Measurements from ENCODE around the gene APOO.

The APOO gene

DNA sequence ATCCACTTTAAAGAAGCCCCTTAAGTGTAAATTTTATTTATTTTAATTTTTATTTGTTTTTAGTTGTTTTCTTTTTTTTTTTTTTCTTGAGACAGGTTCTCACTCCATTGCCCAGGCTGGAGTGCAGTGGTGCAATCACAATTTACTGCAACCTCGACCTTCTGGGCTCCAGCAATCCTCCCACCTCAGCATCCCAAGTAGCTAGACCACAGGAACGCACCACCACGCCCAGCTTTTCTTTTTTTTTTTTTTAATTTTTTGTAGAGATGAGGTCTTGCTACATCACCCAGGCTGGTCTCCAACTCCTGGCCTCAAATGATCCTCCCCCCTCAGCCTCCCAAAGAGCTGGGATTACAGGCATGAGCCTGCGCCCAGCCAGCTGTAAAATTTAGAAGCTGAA, 118.8 kb downstream of the APOO start:
- no peak for DNase-seq (ENCODE audit: low read depth)
- TF ChIP-seq, protein P1, sequence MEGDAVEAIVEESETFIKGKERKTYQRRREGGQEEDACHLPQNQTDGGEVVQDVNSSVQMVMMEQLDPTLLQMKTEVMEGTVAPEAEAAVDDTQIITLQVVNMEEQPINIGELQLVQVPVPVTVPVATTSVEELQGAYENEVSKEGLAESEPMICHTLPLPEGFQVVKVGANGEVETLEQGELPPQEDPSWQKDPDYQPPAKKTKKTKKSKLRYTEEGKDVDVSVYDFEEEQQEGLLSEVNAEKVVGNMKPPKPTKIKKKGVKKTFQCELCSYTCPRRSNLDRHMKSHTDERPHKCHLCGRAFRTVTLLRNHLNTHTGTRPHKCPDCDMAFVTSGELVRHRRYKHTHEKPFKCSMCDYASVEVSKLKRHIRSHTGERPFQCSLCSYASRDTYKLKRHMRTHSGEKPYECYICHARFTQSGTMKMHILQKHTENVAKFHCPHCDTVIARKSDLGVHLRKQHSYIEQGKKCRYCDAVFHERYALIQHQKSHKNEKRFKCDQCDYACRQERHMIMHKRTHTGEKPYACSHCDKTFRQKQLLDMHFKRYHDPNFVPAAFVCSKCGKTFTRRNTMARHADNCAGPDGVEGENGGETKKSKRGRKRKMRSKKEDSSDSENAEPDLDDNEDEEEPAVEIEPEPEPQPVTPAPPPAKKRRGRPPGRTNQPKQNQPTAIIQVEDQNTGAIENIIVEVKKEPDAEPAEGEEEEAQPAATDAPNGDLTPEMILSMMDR (IDR thresholded peaks at IDR 0.05; ENCODE audit: control insufficient read depth, extremely low read depth, insufficient read depth), result no peak
- no peak overlapping the region for H3K4me3 ChIP-seq (ENCODE audit: low read depth, low read length)

GRCh38 chrX:23788521-23788920, 119.2 kb downstream of the APOO start:
- TF ChIP-seq, protein P1 (IDR thresholded peaks at IDR 0.05; ENCODE audit: control insufficient read depth, extremely low read depth, insufficient read depth), result no peak
- no peak for DNase-seq (ENCODE audit: low read depth)
- H3K4me3 ChIP-seq (ENCODE audit: low read depth, low read length), result no peak overlapping the region

- H3K4me3 ChIP-seq (ENCODE audit: low read depth, low read length), result no peak overlapping the region
- TF ChIP-seq, protein P1 (IDR thresholded peaks at IDR 0.05; ENCODE audit: control insufficient read depth, extremely low read depth, insufficient read depth), result no peak
- DNase-seq (ENCODE audit: low read depth), result no peak
Observed at GRCh38 chrX:23787745-23788118, 120.0 kb downstream of the APOO start.

GRCh38 chrX:23786268-23786815, 121.4 kb downstream of the APOO start:
- TF ChIP-seq, protein P1 (IDR thresholded peaks at IDR 0.05; ENCODE audit: control insufficient read depth, extremely low read depth, insufficient read depth), result no peak
- no peak overlapping the region for H3K4me3 ChIP-seq (ENCODE audit: low read depth, low read length)
- no peak for DNase-seq (ENCODE audit: low read depth)

DNA sequence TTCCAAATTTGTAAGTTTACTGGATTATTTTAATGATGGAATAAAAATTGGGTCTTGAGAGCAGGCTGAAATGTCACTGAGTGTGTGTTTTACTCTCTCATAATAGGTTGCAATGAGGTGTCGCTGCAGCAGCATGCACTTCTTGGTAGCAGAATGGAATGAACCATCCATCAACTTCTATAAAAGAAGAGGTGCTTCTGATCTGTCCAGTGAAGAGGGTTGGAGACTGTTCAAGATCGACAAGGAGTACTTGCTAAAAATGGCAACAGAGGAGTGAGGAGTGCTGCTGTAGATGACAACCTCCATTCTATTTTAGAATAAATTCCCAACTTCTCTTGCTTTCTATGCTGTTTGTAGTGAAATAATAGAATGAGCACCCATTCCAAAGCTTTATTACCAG, 122.2 kb downstream of the APOO start:
- no peak overlapping the region for H3K4me3 ChIP-seq (ENCODE audit: low read depth, low read length)
- DNase-seq (ENCODE audit: low read depth), result no peak
- TF ChIP-seq, protein P1 (IDR thresholded peaks at IDR 0.05; ENCODE audit: control insufficient read depth, extremely low read depth, insufficient read depth), result no peak

DNA sequence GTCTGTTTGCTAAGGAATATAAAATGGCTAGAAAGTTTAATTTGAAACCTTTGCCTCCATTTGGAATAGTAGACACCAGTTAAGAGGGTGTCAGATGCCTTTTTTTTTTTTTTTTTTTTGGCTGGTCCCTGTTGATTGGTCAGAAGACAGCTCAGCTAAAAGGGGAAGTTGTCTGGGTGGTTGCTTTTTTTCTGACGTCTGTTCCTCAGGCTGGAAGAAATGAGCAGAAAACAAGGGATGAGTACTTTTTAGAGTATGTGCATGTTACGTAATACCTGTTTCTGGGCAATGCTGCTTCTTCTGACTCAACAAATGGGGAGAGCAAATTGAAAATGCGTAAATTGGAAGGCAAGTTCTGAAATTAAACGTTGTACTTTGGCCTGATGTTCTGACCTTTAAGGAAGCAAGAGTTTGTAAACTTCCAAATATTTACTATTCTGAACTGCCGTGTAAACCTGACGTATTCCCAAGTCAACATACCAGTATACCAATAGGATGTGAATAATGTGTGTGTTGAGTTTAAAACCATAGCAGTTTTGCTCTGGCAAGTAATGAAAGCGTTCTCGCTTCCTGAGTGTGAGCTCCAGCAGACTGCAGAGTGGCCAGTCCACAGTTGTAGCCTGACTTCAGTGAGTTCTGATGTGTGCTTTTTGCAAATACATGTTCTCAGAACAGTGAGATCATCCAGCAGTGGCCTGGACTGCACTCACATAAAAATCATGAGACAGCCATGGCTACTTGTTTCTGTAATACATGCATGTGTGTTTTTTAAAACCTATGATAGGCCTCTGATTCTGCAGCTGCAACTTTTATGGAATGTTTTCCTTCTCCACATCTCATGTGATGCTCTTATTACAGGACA, 123.0 kb downstream of the APOO start:
- H3K4me3 ChIP-seq (ENCODE audit: low read depth, low read length), result peak overlapping the region; percentile 78
- peak; percentile 57 for DNase-seq (ENCODE audit: low read depth)
- TF ChIP-seq, protein P1 (IDR thresholded peaks at IDR 0.05; ENCODE audit: control insufficient read depth, extremely low read depth, insufficient read depth), result no peak
